NCI-H460 (cell line): Measurements from ENCODE around the gene PON3. TPM values are rescaled to one million over a fixed set of nuclear protein-coding genes. Genes with fewer than 3 reads are reported as not detected.
A peak's percentile ranks its signal among the peaks of the same experiment; 100 is the strongest.

Experiments
- DNase-seq: peaks from one replicate; pipeline ENCODE4 v3.0.0-alpha.2; 2016; ENCODE audit warnings: low read depth; ENCODE audit errors: extremely low read depth
- total RNA-seq: library from RNA; depleted of rRNA; stranded (reverse); fragments of >200 nt; shearing (Covaris generic); gene quantifications from 2 replicates; pipeline ENCODE4 v1.2.3, GENCODE V29; 2014

Gene PON3
- total RNA-seq, 1 experiment from 2014 or later, result 0.77 TPM

DNA sequence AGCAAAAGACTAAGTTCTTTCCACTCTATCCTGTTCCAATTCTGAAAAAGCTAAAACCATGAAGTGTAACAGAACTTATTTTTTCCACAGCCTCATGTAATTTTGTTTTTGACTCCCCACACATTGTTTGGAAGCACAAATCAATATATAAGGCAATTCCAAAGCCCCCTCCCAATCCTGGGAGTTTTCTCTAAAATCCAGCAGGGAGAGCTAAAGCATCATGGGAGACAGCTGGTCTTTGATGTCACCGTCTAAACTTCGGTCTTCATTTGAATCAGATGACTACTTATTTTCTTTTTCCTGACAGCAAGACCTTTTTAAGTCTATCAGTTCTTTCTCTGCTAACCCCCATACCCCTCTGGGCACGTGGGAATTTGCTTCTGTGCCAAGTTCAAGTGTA, 38.6 kb downstream of the PON3 start:
- no peak for DNase-seq

- no peak for DNase-seq
Measured at GRCh38 chr7:95342642-95343307, 53.4 kb downstream of the PON3 start.

- DNase-seq, result no peak
Measured at GRCh38 chr7:95342029-95342428, 54.1 kb downstream of the PON3 start.

GRCh38 chr7:95340491-95340890, 55.7 kb downstream of the PON3 start:
- DNase-seq, result no peak

- DNase-seq, result no peak
Measured at GRCh38 chr7:95338832-95339231, 57.3 kb downstream of the PON3 start.

GRCh38 chr7:95335093-95335492, 61.1 kb downstream of the PON3 start:
- DNase-seq, result no peak

GRCh38 chr7:95334447-95334846, 61.7 kb downstream of the PON3 start:
- no peak for DNase-seq

- no peak for DNase-seq
Measured at GRCh38 chr7:95330961-95331337, 65.2 kb downstream of the PON3 start.

DNA sequence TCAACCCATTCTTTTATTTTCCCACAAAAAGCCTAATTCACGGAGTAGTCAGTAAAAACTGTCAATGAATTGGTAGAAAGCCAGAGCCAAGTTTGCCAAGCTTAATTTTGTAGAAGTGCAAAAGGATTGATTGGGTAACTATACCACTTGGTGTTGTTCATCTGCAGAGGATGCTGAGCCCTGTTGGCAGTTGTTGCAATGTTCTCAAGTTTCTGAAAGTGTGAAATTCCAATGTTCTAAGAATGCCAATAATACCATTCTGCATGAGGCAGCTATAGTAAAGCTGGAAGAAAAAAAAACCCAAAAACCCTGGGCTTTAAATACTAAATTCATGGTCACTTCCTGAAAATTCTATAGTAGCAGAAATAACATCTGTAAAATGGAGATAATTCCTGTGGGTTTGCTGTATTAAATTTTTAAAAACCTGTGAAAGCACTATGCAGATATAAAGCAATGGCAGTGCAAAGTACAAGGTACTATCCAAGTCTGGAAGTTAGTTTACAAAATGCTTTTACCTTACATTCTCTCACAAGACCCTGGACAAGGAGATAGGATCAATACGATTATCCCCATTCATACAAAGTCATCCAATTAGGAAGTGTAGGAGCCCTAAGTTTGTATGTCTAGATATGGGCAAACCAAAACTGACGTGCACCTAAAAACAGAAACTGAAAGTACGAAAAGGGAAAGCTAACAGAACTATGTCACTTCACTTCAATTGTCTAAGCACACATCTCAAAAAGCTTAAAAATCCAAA, 65.8 kb downstream of the PON3 start:
- DNase-seq, result peak; percentile 17

DNA sequence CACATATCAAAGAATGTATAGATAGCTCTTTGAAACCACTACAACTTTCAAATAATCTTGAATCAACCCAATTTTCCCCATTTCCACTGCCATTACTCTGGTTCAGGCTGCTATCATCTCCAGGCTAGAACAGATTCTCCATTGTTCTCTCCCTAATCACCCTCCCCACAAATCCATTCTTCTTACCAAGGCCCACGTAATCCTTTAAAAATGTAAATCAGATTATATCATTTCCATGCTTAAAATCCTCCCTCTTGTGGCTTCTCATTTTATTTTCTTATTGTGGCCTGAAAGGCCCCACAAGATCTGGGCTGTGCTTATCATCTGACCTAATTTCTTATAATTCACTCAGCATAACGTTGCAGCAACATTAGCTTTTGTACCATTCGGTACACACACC, 68.8 kb downstream of the PON3 start:
- no peak for DNase-seq

DNA sequence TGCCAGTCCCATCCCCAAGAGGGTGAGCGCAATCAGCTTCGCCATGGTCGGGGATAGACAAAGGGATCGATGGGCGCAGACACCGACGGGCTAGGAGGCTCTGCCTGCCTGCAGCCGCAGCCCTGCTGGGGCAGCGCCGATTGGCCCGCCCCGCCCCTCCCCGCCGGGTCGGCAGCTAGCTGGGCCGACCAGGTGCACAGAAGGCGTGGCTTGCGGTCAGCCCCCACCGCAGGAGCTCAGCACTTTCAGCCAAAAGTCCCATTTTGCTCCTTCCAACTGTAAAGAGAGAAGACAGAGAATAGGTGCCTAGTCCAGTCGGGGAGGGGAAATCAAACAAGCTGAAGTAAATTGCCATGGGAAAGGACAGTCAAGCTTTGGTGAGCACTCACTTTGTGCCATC, 71.7 kb downstream of the PON3 start, which contains the start of gene PON1:
Gene PON1 (minus strand): TSS at position 102 of the 400 bp plus-strand sequence. CDS start 57 bp downstream, at position 45.
- DNase-seq, result no peak

GRCh38 chr7:95323410-95324129, 72.6 kb downstream of the PON3 start:
- DNase-seq, result no peak

DNA sequence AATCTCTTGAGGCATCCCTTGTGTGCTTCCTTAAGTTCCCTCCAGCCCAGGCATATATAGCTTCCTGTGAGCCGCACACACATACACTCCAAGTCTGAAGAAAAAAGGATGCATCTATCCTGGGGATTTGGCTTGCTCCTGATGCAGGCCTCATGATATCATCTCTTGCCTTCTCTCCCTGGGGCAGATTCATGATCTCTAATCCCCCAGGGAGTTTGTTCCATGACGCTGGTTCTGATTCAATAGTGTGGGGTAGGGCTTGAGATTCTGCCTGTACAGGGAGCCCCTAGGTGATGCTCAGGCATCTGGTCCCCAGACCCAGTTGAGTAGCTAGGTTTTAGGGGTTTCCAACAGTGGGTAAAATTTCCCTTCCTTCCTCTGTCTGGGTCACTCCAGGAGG, 73.3 kb downstream of the PON3 start:
- no peak for DNase-seq

- DNase-seq, result no peak
Measured at GRCh38 chr7:95322396-95322795, 73.8 kb downstream of the PON3 start.

DNA sequence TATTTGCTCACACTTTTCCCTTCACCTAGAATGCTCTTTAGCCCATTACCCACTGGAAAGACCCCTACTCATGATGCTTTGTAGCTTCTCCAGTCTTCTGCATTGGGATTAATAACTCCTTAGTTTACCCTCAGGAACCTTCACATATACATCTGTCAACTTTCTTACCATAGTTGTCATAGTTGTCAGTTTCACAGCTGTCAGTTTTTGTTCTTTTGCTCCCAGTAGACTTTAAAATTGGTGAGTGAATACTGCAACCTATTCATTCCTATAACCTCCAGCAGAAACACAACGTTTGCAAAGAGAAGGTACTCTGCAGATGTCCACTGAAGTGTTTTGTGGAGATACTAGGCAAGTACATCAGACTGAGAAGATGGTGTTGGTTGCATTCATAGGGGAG, 74.5 kb downstream of the PON3 start:
- no peak for DNase-seq

GRCh38 chr7:95320651-95321050, 75.5 kb downstream of the PON3 start:
- no peak for DNase-seq

GRCh38 chr7:95319570-95319969, 76.6 kb downstream of the PON3 start:
- no peak for DNase-seq

DNA sequence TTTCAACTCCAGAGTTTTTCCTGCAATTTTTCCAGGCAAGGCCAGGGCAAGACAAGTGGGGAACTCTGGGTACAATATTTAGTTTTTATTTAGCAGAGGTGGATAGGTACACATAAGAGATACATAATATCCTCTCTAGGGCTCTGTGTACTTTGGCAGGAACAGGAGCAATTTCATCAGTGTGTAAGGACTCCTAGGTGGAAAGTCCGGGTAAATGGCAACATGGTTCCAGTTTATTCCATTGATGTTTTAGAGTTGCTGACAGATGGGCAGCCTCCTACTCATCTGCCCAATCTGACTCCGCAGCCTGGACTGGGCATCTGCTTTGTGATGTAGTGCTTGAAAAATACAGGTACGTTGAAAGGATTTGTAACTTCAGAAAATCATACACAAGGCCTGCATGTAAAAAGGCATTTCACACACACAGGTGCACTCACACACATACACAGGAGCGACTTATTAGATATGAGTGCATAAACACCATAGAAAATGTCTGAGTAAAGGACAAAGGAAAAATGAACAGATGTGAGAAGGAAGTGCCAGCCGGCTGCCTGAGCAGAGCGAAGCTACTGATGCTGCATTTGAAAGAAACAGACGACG, 77.6 kb downstream of the PON3 start:
- DNase-seq, result no peak

DNA sequence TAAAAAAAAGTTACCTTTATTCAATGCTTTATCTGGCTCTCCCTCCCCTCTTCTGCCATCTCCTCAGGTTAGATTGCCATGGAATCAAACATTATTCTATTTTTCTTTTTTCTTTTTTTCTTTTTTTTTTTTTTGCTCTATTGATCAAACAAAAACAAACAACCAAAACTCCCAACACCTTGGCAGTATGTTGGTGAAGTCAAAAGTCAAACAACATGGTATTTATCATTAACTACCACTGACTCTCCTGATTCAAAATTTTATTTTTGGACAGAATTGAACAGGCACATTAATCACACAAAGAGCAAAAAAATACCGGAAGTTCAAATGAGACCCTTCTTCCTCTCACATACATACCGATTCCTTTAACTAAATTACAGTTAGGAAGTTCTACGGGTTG, 78.2 kb downstream of the PON3 start:
- DNase-seq, result no peak

- DNase-seq, result no peak
Measured at GRCh38 chr7:95317546-95317945, 78.6 kb downstream of the PON3 start.

- no peak for DNase-seq
Measured at GRCh38 chr7:95316588-95316987, 79.6 kb downstream of the PON3 start.
